GM19395 (cell line): ENCODE results near the gene EHD2.

Experiments
- ATAC-seq: cut with Tn5 transposase; IDR thresholded peaks from one replicate; pipeline ENCODE4 v1.9.1; 2021; ENCODE audit warnings: mild to moderate bottlenecking, moderate library complexity; ENCODE audit not compliant: unreplicated experiment

EHD2 gene

DNA sequence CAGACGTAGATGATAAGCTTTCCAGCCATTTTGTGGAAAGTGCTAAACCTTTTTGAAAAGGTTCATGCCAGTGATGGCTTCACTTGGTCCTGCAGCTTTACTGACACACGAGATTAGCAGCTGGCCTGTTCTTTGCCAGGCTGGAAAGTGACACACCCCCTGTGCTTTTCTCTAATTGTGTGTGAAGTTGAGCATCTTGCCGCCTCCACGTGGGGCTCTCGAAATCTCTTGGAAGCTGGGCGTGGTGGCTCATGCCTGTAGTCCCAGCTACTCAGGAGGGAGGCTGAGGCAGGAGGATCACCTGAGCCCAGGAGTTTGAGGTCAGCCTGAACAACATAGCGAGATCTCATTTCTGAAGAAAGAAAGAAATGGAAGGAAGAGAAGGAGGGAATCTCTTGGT is 25.3 kb upstream of the EHD2 start:
- no peak for ATAC-seq

DNA sequence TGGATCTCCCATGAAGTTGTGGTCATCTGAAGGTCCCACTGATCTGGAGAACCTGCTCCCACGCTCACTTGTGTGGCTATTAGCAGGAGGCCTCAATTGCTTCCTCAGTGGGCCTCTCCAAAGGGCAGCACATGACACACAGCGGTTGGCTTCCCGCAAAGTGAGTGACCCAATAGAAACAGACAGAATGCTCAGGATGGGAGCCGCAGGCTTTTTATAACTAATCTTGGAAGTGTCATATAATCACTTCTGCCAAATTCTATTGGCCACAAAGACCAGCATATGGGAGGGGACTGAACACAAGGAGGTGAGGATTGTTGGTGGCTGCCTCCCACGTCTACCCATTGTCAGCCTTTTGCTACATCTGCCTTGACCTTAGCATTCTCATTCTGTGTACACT is 22.1 kb upstream of the EHD2 start:
- ATAC-seq, result no peak

- ATAC-seq, result no peak
These were observed 21.4 kb upstream of the EHD2 start for GRCh38 chr19:47691782-47692181.

GRCh38 chr19:47693489-47693888 is 19.7 kb upstream of the EHD2 start:
- no peak for ATAC-seq

GRCh38 chr19:47693903-47694302 is 19.3 kb upstream of the EHD2 start:
- no peak for ATAC-seq

DNA sequence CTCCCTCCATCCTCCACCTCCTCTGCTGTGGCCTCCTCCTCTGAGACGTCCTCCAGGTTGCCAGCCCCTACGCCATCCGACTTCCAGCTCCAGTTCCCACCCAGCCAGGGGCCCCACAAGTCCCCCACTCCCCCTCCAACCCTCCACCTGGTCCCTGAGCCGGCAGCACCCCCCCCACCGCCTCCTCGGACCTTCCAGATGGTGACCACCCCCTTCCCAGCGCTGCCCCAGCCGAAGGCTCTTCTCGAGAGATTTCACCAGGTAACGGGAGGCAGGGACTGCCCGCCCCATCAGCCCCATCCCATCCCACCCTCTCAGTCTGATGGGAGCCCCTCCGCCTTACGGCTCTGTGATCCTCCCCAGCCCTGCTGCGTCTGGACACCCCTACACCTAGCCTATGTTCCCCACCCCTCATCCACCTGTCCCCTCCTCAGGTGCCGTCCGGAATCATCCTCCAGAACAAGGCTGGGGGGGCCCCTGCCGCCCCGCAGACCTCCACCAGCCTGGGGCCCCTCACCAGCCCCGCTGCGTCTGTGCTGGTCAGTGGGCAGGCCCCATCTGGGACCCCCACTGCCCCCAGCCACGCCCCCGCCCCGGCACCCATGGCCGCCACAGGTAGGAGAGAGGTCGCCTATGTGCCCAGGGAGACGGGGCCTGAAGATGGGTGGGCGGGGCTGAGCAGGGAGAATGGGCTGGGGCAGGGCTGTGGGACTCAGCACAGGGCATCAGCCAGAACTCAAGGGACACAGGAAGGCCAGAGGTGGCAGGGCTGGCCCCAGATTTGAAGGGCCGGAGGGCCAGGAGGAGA is 18.6 kb upstream of the EHD2 start:
- no peak for ATAC-seq

GRCh38 chr19:47695533-47696262 is 17.5 kb upstream of the EHD2 start:
- no peak for ATAC-seq

DNA sequence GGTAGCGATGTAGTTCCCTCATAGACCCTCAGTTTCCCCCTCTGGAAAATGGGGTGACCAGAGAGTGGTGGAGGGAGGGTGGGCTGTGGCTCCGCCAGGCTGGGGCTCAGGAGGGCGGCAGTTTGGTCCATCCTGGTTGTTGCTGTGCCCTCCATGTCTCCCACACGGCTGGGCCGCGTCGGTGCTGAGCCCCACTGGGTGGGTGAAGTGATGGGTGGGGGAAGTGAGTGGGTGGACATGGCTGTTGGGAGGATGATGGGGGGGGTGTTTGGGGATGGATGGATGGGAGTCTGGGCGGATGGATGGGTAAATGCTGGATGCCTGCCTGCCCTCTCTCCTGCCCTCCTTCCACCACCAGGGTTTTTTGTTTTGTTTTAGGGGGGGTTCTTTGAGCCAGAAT is 16.6 kb upstream of the EHD2 start:
- no peak for ATAC-seq

DNA sequence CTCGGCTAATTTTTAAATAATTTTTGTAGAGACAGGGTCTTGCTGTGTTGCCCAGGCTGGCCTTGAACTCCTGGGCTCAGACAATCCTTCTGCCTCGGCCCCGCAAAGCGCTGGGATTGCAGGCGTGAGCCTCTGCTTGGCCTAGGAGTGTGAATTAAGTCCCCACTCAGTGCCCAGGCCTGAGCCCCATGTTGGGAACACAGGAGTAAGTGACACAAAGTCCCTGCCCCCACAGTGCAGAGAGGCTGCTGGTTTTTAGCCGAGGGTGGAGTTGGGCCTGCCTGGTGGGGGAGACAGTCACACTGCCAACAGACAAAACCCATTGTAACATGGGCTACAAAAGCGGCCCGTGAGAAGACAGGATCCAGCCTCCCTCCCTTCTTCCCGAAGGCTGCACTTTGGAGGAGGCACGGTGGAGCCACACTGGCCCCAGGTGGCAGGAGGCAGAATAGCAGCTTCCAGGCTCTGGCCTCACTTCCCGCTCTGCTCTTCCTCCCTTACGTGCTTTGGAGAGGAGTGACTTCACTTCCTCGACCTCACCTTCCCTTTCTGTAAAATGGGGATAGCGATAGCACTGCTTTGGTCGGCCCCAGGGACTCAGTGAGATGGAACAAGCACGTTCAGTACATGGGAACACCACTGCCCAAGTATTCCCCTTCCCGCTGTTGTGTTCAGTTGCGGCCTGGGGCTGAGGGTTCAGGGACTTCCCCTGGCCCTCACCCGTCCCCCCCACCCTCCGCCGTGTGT is 15.2 kb upstream of the EHD2 start:
- no peak for ATAC-seq

DNA sequence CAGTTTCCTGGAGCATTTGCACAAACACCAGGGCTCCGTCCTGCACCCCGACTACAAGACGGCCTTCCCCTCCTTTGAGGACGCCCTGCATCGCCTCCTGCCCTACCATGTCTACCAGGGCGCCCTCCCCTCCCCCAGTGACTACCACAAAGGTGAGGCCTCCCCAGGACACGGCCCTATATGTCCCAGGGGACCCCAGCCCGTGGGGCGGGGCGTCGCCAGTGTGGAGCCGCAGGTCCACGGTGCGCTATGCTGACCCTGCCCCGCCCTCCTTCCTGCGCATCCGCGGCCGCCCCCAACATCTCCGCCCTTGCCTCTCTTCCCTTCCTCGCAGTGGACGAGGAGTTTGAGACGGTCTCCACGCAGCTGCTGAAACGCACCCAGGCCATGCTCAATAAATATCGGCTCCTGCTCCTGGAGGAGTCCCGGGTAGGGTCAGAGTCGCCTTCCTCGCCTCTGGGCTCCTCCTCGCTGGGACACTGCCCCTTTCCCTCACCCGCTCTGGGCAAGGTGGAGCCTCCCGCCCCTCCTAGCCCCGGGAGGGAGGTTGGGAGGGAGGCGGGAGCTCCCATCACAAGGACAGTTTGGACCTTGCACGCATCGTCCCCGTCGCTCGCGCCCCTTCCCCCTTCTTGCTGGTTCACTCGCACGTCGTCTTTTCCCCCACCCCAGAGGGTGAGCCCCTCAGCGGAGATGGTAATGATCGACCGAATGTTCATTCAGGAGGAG is 14.4 kb upstream of the EHD2 start:
- no peak for ATAC-seq

DNA sequence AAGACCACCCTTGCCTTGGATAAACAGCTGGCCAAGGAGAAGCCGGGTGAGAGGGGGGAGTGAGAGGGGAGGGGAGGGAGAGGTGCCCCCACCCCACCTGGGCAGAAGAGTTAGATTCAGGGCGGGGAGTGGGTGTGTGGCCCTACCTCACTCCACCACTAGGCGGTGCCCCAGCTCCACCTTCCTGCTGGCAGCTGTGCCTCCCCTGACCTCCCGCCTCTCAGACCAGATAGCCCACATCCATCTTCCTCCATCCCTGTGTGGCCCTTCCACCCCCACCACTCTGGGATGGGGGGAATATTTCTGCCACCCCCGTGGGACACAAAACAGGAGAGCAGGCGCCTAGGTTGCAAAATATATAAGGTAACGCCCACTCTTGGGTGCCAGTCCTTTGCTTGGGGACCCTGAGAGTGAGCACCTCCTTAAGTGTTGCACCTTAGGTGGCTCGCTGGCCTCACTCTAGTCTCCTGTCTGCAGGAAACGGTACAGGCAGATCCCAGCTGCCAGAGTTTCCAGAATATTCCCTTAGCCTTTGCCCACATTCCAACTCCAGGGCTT is 13.8 kb upstream of the EHD2 start:
- no peak for ATAC-seq

DNA sequence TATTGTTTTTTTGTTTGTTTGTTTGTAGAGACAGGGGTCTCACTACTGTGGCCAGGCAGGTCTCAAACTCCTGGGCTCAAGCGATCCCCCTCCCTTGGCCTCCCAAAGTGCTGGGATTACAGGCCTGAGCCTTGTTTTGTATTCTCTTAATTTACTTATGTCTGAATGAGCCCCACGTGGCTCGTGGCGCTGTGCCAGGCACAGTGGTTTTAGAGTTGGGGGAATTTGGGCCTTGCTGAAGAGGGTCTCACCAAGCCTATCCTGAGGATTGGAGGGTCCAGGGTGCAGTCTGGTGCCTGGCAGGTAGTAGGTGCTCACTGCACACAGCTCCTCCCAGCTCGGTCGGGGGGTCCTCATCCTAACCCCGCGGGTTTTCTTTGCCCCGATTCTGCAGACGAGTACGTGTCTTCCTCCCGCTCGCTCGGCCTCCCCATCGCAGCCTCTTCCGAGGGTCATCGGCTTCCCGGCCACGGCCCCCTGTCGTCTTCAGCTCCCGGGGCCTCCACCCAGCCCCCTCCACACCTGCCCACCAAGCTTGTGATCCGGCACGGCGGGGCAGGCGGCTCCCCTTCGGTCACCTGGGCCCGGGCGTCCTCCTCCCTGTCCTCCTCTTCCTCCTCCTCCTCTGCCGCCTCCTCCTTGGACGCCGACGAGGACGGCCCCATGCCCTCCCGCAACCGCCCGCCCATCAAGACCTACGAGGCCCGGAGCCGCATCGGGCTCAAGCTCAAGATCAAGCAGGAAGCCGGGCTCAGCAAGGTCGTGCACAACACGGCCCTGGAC is 12.1 kb upstream of the EHD2 start:
- no peak for ATAC-seq

DNA sequence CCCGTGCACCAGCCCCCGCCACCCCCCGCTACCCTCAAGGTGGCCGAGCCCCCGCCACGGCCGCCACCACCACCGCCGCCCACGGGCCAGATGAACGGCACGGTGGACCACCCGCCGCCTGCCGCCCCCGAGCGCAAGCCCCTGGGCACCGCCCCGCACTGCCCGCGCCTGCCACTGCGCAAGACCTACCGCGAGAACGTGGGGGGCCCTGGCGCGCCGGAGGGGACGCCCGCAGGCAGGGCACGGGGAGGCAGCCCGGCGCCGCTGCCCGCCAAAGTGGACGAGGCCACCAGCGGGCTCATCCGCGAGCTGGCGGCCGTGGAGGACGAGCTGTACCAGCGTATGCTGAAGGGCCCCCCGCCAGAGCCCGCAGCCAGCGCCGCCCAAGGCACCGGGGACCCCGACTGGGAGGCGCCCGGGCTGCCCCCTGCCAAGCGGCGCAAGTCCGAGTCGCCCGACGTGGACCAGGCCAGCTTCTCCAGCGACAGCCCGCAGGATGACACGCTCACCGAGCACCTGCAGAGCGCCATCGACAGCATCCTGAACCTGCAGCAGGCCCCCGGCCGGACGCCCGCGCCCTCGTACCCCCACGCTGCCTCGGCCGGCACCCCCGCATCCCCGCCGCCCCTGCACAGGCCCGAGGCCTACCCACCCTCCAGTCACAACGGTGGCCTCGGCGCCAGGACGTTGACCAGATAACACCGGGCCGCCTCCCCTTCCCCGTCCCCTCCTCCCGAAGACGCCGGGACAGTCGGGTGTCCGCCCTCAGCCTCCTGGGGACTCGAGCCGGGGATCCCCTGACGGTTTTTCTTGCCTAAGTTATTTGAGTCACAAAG is 11.3 kb upstream of the EHD2 start:
- no peak for ATAC-seq

GRCh38 chr19:47702671-47703070 is 10.6 kb upstream of the EHD2 start:
- no peak for ATAC-seq

DNA sequence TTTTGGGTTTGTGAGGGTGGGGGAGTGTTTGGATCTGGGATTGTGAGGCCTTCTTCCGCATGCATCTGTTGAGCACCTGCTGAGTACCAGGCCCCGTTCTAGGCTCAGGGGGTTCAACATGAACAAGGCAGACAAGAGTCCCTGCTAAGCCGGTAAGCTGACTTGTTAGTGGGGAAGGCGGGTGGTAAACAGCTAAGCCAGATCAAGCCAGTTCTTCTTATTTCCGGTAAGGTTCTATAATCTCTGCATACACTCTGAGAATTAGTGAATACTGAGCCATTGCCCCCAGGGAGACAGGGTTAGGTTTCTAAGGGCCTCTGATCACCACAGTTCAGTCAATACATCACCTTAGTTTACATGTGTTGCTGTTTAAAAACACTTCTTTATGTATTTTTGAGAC is 9.9 kb upstream of the EHD2 start:
- ATAC-seq, result no peak

GRCh38 chr19:47704024-47704423 is 9.2 kb upstream of the EHD2 start:
- ATAC-seq, result no peak

DNA sequence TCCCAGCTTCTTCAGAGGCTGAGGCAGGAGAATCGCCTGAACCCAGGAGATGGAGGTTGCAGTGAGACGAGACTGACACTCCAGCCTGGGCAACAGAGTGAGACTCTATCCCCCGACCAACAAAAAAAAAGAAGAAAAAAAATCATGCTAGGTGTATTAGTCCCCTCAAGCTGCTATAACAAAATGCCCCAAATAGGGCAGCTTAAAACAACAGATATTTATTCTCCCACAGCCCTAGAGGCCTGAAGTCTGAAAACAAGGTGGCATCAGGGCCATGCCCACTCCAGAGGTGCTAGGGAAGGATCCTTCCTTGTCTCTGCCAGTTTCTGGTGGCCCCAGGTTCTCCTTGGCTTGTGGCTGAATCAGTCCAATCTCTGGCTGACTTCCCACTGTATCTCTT is 8.6 kb upstream of the EHD2 start:
- ATAC-seq, result no peak

DNA sequence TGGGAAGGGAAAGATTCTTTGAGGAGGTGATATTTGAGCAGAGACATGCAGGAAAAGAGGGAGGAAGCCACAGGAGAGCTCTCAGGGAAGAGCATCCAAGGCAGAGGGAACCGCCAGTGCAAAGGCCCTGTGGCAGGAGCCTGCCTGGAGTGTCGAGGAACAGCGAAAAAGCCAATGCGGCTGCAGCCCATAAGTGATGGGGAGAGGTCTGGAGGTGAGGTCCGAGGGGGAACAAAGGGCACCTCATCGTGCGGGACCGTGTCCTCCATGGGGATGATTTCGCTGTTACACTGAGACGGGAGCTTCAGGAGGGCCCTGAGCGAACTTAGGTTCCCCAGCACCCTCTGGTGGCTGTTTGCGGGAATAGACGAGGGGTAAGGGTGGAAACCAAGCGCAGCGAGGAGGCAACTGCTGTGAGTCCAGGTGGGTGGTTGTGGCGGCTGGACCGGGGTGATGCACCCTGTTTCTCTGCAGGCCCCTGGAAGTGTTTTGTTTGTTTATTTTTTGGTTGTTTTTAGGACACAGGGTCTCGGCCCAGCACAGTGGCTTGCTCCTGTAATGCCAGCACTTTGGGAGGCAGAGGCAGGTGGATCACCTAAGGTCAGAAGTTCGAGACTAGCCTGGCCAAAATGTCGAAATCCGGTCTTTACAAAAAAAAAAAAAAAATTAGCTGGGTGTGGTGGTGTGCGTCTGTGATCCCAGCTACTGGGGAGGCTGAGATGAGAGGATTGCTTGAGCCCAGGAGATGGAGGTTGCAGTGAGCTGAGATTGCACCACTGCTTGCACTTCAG is 5.9 kb upstream of the EHD2 start:
- no peak for ATAC-seq
